Stimulated activated CD4-positive, alpha-beta T cell treated with anti-CD3 and anti-CD28 coated beads, Interleukin-15, amount 100 ng/mL, for 1 hour (primary cell): ENCODE measurements around the gene VASP.

Source experiments
- DNase-seq, 2 donors: peaks; one replicate each; pipeline ENCODE4 v3.0.0-alpha.2; 2020; ENCODE audit warnings: low read depth in 1 of 2, low spot score in 1 of 2

Gene VASP

DNA sequence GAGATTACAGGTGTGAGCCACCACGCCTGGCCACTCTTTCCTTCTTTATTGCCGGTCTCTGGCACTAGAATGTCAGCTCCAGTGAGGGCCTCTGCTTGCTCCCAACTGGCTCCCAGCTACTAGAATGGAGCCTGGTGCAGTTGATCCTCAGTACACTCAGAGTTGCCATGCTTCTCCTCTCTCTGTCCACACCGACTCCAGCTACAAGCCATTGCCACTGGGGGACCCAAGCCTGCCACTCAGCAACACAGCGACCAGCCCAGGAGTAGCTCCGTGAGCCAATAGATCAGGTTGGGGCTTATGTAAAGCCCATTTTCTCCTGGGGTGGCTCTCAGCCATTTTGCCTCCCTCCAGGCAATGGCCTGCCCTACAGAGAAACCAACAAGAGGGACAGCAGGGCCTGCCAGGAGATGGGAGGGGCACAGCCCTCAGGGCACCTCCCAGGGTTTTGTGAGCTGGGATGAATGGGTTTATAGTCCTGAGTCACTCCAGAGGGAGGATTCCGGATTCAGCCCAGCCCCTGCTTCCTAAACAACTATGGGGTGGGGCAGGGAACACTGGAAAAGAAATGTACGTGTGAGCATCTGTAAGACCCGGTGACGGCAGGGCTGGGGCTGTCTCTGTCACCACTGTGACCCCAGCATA is 40.8 kb downstream of the VASP start:
- no peak for DNase-seq

DNA sequence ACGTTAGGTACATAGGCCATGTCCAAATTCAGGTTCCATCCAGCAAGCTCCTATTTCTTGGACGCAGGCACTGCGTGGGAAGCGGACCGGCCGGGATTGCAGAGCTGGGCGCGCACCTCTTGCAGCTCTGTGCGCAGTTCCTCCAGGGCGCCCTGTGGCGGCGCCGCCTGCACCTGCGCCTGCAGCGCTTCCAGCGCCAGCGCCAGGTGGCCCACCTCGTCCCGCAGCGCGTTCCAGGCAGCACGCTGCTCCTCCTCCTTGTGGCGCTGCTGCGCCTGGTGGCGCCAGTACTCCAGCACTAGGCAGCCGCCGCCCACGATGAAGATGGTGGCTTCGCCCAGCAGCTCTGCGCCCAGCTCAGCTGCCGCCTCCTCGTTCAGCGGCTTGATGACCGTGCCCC is 46.2 kb downstream of the VASP start:
- DNase-seq, result no peak

DNA sequence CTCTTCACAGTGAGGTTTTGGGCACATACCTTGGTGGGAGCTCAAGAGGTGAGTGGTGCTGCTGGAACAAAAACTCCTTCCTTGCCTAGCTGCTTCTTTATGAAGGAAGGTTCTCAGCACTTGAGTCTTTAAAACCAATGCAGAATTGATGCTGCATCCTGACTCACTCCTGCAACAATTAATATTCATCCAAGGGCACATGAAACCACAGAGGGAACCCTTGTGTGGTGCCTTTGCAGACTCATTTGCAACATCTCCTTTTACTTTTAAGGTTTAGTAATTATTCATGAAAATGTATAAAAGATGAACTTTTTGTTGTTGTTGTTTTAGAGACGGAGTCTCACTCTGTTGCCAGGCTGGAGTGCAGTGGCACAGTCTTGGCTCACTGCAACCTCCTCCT is 47.2 kb downstream of the VASP start:
- DNase-seq, result no peak

DNA sequence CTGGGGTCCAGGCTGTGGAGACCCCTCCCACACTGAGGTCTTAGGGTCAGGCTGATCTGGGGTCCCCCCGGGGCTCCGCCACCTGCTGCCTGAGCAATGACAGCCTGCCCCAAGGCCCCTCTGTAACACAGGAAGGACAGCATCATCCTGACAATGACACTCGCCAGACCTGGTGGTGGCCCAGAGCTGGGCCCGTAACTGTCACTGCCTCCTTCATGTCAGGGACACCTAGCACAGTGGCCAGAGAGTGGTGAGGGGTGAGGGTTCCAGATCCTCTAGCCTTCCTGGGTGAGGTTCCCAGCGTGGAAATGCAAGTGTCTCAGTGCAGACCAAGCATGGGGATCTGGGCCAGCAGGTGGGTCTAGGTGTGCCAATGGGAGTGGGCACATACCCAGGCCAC is 49.6 kb downstream of the VASP start:
- DNase-seq, result no peak

DNA sequence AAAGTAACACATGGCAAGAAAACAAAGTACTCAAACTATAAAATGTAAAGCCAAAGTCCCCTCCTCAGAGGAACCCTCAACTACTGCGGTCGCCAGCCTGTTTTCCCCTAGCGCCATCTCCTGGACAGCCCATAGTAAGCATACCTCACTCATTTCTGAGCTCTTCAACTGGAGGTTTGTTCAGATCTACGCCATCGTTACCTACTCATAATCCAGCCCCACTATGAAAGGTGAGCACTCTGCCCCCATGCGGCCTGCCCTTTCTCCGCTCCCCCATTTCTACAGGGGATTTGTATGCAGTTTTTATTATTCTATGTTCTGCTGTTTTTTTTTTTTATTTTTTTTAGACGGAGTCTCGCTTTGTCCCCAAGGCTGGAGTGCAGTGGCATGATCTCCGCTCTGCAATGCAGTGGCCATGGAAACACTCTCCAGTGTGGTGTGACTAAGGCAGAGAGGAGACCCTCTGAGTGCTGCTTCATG is 51.2 kb downstream of the VASP start:
- peak; percentile 25 to 40 for DNase-seq

DNA sequence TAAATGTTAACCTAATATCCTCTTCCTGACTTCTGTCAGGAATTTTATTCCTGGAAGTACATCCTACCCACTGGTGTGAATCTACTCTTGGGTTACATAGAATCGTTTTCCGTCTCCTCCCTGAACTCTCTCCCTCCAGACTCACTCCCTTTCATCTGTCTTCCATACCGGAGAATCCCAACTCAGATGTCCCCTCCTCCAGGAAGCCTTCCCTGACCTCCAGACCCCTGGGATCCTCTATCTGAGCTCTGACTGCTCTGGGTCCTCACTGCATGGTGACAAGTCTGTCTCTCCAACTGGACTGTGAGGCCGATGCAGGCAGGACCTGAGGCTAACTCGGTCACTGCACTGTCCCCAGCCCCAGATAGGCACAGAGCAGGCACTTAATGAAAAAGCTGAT is 52.8 kb downstream of the VASP start:
- DNase-seq, result no peak

DNA sequence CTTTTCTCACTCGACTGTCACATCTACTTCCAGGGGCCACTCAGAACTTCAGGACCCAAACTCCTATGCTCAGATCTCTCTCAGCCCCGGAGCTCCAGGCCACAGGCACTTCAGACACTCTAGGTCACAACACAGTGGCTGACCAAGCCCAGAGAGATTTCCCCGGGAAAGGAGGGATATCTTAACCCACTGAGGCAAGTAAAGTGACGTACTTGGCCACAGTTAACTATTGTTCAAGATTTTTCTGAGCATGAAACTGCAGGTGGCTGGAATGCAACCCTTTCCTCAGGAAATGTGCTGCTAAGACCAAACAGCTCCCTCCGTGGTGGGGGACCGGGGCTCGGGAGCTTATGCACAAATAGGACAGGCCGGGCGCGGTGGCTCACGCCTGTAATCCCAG is 53.4 kb downstream of the VASP start:
- no peak for DNase-seq

DNA sequence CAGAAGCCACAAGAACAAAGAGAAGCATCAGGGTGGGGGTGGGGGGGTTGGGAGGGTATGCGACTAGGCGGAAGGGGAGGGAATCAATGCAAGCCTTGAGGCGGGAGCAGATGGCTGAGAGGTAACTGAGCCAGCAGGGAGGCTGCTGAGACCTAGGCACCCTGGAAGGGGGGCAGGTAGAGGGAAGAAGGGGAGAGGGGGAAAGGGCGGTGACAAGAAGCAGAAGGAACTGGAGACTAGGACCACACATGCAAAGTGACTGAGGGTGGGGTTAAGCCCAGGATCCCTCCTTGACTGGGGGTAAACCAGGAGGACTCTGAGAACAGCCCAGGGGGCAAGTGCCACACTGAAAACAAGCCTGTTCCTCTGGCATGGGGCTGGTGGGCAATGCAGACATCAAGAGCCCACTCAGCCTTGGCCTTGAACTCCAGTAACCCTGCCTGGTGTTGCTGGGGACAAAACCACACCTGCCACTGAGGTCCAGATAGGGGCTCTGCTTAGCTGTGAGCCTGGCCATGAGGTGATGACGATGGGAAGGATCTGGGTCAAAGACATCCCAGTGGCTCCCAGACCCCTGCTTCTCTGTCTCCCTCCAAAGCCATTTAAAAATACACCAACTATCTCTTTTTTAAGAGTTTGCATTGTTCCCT is 57.0 kb downstream of the VASP start:
- no peak for DNase-seq

DNA sequence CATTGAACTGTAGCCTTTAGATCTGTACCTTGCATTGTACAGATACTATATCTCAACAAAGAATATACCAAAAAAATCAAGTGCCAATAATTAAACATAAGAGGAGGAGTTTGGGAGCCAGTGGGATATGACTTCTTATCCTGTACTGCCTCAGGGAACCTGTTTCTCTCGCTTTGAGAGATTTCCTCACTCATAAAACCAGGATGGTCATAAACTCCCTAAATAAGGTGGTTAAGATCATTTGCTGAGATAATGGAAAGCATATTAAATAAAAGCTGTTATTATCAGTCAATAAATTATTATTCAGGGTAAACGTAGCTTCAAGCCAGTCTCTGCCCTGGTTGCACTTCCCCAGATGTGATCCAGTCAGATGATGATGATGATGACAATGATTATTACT is 60.3 kb downstream of the VASP start:
- no peak for DNase-seq

DNA sequence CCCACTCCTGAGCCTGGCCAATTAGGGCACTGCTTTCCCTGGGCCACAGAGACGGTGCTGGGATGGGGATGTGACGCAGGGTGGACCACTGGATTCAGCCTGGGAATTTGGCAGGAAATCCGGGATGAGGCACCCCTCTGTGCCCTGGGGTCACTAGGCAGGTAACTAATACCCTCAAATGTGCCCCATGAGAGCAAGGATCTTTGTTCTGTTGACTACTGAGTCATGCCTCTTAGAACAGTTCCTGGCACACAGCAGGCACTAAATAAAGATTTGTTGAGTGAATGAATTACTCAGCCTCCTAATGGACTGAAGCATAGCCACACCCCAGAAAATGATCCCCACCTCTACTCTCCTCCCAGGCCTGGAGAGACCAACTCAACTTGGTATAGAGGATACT is 61.5 kb downstream of the VASP start:
- no peak for DNase-seq

DNA sequence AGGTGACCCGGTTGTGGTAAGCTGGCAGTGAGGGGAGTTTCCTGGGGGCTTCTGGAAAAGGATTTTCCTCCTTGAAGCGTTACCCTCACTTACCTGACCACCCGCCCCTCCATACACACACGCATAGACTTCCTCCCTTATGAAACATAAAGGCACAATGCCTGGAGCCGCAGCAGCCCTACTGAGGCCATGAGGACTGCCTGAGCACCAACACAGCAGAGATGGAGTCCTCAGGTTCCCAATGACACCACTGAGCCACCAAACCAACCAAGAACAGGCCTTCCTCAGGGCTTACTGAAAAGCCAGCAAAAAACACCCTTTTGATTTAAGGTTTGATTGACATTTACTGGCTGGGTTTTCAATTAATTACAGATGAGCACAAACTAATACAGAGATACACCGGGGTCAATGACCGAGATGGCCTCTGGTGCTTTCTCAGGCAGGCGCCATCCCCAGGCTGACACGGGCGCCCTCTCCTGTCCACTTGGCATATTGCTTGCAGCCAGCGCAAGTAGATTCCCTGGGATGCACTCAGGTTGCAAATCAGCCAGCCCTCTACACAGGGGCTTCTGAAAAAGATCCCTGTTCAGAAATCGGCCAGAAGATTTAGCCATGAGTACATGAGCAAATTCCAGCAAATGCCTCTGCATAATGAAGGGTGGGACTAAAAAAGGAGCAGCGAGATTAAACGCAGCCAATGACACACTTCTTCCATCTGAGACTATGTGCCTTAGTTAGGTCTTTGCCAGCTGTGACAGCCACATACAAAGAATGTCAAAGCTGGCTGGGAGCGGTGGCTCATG is 62.5 kb downstream of the VASP start:
- peak in 1 of 2 donors; percentile 42 for DNase-seq

DNA sequence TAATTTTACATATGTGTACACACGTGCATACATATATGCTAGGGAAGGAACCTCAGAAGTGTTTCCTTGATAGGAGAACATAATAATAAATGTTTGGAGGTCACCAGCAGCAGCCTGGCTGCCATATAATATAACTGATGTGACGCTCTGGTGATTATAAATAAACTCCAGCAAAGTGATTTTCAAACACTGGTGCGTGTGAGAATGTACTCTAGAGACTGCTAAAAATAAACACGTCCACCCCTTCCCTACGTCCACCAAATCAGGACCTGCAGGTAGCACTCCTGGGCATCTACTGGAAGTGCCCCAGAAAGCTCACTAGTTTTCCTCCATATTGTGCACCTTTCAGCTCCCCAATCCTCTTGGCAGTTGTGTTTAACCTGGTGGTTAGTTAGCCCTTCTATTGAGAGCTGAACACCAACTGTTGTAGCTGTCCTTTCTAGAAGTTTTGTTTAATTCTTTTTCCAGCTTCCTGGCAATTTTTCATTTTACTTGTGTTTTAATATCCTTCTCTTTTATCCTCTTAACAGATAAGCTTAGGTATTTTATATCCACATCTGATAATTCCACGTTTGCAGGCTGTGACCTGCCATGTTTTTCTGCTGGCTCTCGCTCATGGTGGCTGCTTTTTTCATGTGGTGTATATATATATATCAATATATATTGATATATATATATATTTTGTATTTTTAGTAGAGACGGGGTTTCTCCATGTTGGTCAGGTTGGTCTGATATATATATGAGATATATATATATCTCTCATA is 64.4 kb downstream of the VASP start:
- DNase-seq, result no peak

DNA sequence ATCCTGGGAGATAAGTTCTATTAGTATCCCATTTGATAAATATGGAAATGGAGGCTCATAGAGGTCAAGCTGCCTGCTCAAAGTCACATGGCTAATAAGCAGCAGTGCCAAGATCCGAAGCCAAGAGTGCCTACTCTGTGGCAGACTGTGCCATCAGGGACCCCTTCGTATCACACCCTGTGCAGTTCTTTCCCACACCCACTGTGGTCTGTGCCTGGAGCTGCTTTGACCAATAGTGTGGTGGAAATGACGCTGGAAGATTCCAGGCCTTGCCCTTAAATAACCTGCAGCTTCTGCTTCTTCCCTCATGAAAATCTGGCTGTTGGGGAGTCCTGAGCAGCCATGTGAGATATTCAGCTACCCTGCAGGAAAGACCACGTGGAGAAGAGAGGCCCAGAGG is 67.2 kb downstream of the VASP start:
- DNase-seq, result no peak

DNA sequence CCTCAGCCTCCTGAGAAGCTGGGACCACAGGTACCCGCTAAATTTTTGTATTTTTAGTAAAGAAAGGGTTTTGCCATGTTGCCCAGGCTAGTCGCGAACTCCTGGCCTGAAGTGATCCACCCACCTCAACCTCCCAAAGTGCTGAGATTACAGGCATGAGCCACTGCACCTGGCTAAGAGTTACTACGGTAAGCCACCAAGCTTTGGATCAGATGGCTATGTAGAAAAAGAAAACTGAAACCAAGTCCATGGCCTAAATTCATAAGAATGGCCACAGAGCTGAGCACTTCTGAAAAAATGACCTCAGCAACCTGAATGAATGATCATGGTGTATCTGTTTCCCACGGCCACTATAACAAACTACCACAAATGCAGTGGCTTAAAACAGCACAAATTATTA is 67.9 kb downstream of the VASP start:
- DNase-seq, result no peak
